Measurements from ENCODE around the gene TACR1.
A peak's percentile ranks its signal among the peaks of the same experiment; 100 is the strongest.

Gene TACR1

GRCh38 chr2:75079575-75079974 is 119.7 kb downstream of the TACR1 start:
- FAIRE-seq (no peak), DNase-seq (ENCODE audit: insufficient read length, low spot score) (no peak)
- TF ChIP-seq POU2F2 (IDR thresholded peaks at IDR 0.05; ENCODE audit: low read depth, low read length) (no peak), POLR2A (IDR thresholded peaks at IDR 0.05; ENCODE audit: low read depth, low read length) (no peak), POLR2AphosphoS5 (IDR thresholded peaks at IDR 0.05; ENCODE audit: low read depth, low read length) (no peak)

GRCh38 chr2:75077909-75078308 is 121.4 kb downstream of the TACR1 start:
- no peak for TF ChIP-seq POLR2AphosphoS5 (IDR thresholded peaks at IDR 0.05; ENCODE audit: low read depth, low read length)
- peak; percentile 20; the same call in 1 of the 2 replicates for TF ChIP-seq SPI1 (IDR thresholded peaks at IDR 0.05; ENCODE audit: low read depth, low read length)
- FAIRE-seq: no peak
- no peak for DNase-seq (ENCODE audit: insufficient read length, low spot score)

DNA sequence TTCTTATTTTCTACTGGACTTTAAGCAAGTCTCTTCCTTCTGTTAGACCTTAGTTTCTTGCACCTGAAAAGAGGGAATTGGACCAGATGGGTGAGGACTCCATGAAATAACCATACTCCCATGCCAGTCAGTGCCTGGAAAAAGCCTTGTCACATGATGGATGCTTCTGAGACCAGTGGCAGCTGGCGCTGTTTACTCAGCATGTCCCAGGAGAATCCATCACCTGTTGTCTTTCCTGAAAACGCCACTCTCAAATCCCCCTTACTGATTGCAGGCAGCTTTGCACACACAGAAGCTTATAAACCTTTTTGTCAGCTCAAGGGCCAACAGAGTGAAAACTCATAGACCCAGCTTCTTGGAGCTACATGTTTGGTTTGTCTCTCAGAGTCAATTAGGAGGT is 123.2 kb downstream of the TACR1 start:
- DNase-seq (ENCODE audit: insufficient read length, low spot score): no peak
- no peak for TF ChIP-seq PAX5 (IDR thresholded peaks at IDR 0.05; ENCODE audit: insufficient read depth, low read length, severe bottlenecking)
- no peak for FAIRE-seq

GRCh38 chr2:75074708-75075107 is 124.6 kb downstream of the TACR1 start:
- no peak for TF ChIP-seq POLR2AphosphoS5 (IDR thresholded peaks at IDR 0.05; ENCODE audit: low read depth, low read length)
- TF ChIP-seq SPI1 (IDR thresholded peaks at IDR 0.05; ENCODE audit: low read depth, low read length): no peak
- TF ChIP-seq PAX5 (IDR thresholded peaks at IDR 0.05; ENCODE audit: insufficient read depth, low read length, severe bottlenecking): no peak
- TF ChIP-seq TAF1 (IDR thresholded peaks at IDR 0.05; ENCODE audit: low read depth, low read length): no peak
- TF ChIP-seq POLR2A (IDR thresholded peaks at IDR 0.05; ENCODE audit: low read depth, low read length): no peak
- no peak for TF ChIP-seq POU2F2 (IDR thresholded peaks at IDR 0.05; ENCODE audit: low read depth, low read length)
- DNase-seq (ENCODE audit: insufficient read length, low spot score) (no peak), FAIRE-seq (no peak)

GRCh38 chr2:75074228-75074627 is 125.1 kb downstream of the TACR1 start:
- no peak for FAIRE-seq
- no peak for DNase-seq (ENCODE audit: insufficient read length, low spot score)

GRCh38 chr2:75071766-75072165 is 127.6 kb downstream of the TACR1 start:
- DNase-seq (ENCODE audit: insufficient read length, low spot score) (no peak), FAIRE-seq (no peak)
- TF ChIP-seq POLR2A (IDR thresholded peaks at IDR 0.05; ENCODE audit: low read depth, low read length): no peak
- no peak for TF ChIP-seq SPI1 (IDR thresholded peaks at IDR 0.05; ENCODE audit: low read depth, low read length)

More at GRCh38 chr2:75074228-75074627, 125.1 kb downstream of the TACR1 start:
- no peak for TF ChIP-seq TAF1 (IDR thresholded peaks at IDR 0.05; ENCODE audit: low read depth, low read length)
- TF ChIP-seq POLR2A (IDR thresholded peaks at IDR 0.05; ENCODE audit: low read depth, low read length): no peak
- no peak for TF ChIP-seq POLR2AphosphoS5 (IDR thresholded peaks at IDR 0.05; ENCODE audit: low read depth, low read length)
- TF ChIP-seq SPI1 (IDR thresholded peaks at IDR 0.05; ENCODE audit: low read depth, low read length): no peak
- no peak for TF ChIP-seq PAX5 (IDR thresholded peaks at IDR 0.05; ENCODE audit: insufficient read depth, low read length, severe bottlenecking)
- no peak for TF ChIP-seq POU2F2 (IDR thresholded peaks at IDR 0.05; ENCODE audit: low read depth, low read length)

GRCh38 chr2:75068546-75068945 is 130.8 kb downstream of the TACR1 start:
- no peak for FAIRE-seq
- TF ChIP-seq POLR2AphosphoS5 (IDR thresholded peaks at IDR 0.05; ENCODE audit: low read depth, low read length) (no peak), POU2F2 (IDR thresholded peaks at IDR 0.05; ENCODE audit: low read depth, low read length) (no peak), TAF1 (IDR thresholded peaks at IDR 0.05; ENCODE audit: low read depth, low read length) (no peak), POLR2A (IDR thresholded peaks at IDR 0.05; ENCODE audit: low read depth, low read length) (no peak), PAX5 (IDR thresholded peaks at IDR 0.05; ENCODE audit: insufficient read depth, low read length, severe bottlenecking) (no peak), SPI1 (IDR thresholded peaks at IDR 0.05; ENCODE audit: low read depth, low read length) (no peak)
- no peak for DNase-seq (ENCODE audit: insufficient read length, low spot score)

DNA sequence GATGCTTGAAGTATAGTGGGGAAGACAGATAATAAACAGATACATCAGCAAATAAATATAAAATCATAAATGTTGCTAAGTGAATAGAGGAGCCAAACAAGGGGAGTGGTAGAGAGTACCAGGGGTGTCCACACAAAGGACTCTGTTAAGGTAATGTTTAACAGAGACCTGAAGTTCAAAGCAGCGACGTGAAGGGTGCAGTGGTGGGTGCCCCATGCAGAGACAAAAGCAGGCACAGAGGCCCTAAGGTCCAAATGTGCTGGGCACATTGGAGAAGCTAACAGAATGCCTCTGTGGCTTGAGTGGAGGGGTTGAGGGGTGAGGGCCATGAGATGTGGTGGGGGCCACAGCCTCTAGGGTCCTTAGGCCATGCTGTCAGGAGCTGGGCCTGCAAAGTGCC is 131.8 kb downstream of the TACR1 start:
- TF ChIP-seq SPI1 (IDR thresholded peaks at IDR 0.05; ENCODE audit: low read depth, low read length): no peak
- FAIRE-seq (no peak), DNase-seq (ENCODE audit: insufficient read length, low spot score) (no peak)

- DNase-seq (ENCODE audit: insufficient read length, low spot score) (no peak), FAIRE-seq (no peak)
- TF ChIP-seq PAX5 (IDR thresholded peaks at IDR 0.05; ENCODE audit: insufficient read depth, low read length, severe bottlenecking) (no peak), POLR2AphosphoS5 (IDR thresholded peaks at IDR 0.05; ENCODE audit: low read depth, low read length) (no peak), POU2F2 (IDR thresholded peaks at IDR 0.05; ENCODE audit: low read depth, low read length) (no peak), POLR2A (IDR thresholded peaks at IDR 0.05; ENCODE audit: low read depth, low read length) (no peak), SPI1 (IDR thresholded peaks at IDR 0.05; ENCODE audit: low read depth, low read length) (no peak), TAF1 (IDR thresholded peaks at IDR 0.05; ENCODE audit: low read depth, low read length) (no peak)
These were observed 133.0 kb downstream of the TACR1 start for GRCh38 chr2:75066121-75066902.

DNA sequence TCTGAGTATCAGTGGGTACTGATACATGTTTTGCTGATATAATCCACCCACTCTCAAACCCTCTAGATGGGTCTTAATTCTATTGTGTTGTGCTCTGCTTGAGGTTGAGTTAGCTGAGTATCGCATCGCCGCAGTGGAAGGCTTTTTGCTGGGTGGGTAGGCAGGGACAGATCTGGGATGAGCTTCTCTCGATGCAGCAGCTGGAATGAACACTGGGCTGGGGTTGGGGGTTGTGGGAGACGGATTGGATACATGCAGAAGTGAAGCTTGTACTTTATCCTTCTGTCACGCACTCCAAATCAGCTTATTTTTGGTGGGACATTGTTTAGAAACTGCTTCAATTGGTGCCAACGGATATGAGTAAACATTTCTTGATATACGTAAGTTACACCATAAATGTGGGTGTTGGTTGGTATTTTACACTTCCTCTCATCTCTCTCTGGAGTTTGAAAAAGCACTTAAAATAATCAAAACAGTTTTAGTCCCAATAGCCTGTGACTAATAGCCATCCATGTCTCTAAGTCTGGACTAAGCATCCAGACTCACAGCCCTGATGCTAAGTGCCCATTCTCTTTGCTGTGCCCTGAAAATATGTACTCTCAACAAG is 133.8 kb downstream of the TACR1 start:
- no peak for TF ChIP-seq SPI1 (IDR thresholded peaks at IDR 0.05; ENCODE audit: low read depth, low read length)
- no peak for TF ChIP-seq POU2F2 (IDR thresholded peaks at IDR 0.05; ENCODE audit: low read depth, low read length)
- no peak for TF ChIP-seq PAX5 (IDR thresholded peaks at IDR 0.05; ENCODE audit: insufficient read depth, low read length, severe bottlenecking)
- no peak for TF ChIP-seq POLR2A (IDR thresholded peaks at IDR 0.05; ENCODE audit: low read depth, low read length)
- no peak for DNase-seq (ENCODE audit: insufficient read length, low spot score)
- FAIRE-seq: no peak
